GM12874 (cell line): ENCODE data around the gene KCNMA1.

Experiments
- TF ChIP-seq, protein P1 (sequence below): IDR thresholded peaks from 2 replicates; pipeline ENCODE4 v1.5.1; 2011; ENCODE audit warnings: low read depth, mild to moderate bottlenecking, control low read depth, low read length, moderate library complexity; ENCODE audit not compliant: insufficient read depth

The KCNMA1 gene

DNA sequence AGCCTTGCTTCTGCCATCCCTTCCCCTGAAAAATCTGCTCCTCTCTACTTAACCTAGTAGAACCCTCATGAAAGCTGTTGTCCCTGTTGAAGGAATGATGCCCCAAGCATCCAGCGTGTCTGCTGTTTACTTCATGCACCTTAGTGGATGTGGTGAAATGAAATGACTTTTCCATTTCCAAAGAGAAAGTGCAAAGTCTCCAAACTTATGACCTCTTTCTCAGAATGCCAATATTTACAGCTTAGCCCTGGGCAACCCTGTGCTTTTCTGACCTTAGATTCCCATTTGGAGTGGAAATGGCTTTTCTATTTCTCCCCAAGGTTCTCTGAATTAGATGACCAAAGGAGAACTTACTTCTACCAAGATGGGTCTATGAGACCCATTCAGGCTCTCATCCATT, 256.9 kb downstream of the KCNMA1 start:
- TF ChIP-seq, protein P1, sequence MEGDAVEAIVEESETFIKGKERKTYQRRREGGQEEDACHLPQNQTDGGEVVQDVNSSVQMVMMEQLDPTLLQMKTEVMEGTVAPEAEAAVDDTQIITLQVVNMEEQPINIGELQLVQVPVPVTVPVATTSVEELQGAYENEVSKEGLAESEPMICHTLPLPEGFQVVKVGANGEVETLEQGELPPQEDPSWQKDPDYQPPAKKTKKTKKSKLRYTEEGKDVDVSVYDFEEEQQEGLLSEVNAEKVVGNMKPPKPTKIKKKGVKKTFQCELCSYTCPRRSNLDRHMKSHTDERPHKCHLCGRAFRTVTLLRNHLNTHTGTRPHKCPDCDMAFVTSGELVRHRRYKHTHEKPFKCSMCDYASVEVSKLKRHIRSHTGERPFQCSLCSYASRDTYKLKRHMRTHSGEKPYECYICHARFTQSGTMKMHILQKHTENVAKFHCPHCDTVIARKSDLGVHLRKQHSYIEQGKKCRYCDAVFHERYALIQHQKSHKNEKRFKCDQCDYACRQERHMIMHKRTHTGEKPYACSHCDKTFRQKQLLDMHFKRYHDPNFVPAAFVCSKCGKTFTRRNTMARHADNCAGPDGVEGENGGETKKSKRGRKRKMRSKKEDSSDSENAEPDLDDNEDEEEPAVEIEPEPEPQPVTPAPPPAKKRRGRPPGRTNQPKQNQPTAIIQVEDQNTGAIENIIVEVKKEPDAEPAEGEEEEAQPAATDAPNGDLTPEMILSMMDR, result no peak

DNA sequence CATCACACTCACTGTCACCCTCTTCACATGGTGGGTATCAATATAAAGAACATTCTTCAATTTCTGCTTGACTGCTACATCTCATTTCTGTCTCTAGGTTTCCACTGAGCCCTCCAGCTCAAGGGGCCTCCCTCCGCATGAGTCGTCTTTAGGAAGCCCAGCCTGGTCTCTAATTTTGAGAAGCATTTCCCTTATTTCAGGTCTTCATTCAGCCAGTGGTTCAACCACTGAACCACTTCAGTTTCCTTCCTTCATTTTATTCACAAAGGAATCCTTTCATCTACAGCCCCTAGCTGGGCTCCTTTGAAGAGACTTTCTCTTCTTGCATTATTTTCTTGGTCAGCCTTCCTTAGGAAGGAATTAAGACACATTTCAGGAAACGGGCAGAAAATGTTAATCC, 257.4 kb downstream of the KCNMA1 start:
- TF ChIP-seq, protein P1, result no peak

DNA sequence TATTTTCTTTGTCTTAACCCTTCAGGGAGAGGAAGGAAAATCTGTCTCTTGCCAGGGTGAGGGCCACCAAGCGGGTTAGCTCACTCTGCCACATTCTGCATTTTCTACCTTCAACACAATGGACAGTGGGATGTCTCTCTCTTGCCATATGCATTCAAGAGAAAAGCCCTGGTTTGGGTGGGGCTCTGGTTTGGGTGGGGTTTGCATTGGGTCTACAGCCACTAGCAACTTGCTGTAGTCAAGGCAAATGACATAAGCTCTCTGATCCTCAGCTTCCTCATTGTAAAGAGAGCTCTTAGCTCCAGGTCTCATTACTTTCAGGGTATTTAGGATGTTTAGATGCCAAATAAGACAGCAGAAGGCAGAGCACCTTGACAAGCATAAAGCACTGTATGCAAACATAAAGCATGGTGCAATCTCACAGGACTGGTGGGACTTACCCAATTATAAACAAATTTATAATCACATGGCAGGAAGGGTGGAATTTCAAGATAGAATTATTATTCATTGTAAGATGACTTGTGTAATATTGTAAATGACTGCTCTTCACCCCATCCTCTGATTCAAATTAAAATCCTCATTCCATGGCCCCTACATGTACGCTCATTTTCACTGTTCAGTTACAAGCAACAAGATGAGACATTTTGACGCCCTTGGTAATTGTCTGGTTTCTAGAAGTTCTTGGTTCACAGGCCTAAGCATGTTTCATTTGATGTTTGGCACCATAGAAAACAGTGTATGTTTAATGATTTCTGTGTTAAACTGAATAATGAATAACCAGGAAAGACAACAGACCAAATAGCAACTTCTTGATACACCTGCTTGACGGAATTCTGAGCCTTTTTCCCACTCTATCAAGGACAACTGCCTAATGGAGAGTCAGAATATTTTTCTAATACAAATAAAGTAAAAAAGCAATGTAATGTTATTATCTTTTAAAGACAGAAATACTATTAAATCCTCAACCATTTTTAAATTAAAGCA, 258.9 kb downstream of the KCNMA1 start:
- TF ChIP-seq, protein P1, result no peak

DNA sequence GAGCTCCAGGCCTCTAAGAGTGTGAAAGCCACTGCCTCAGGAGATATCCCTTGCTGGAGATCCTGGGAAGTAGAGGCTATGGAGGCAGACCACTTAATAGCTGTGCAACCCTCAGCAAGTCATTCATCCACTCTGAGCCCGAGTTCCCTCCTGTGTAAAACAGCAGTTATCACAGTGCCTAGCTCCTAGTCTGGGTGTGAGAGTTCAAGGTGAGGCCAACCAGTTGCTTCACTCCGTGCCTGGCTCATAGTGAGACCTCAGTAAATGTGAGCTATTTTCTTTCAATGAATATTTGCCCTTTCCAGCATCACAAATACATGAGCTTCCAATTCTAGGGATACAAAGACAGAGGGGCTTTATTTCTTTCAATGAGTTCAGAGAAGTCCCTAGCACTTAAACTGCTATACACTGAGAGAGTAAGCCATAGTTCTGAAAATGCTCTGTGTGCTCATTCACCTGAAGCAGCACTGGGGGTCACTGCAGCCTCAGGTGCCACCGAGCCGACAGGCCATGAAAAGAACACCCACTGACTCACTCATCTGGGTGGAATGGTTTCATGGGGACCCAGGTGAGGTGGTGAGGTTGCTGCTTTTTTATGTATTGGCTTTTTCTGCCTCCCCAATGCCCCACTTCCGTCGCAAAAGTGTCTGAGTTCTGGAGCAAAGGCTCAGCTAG, 259.8 kb downstream of the KCNMA1 start:
- TF ChIP-seq, protein P1, result no peak

DNA sequence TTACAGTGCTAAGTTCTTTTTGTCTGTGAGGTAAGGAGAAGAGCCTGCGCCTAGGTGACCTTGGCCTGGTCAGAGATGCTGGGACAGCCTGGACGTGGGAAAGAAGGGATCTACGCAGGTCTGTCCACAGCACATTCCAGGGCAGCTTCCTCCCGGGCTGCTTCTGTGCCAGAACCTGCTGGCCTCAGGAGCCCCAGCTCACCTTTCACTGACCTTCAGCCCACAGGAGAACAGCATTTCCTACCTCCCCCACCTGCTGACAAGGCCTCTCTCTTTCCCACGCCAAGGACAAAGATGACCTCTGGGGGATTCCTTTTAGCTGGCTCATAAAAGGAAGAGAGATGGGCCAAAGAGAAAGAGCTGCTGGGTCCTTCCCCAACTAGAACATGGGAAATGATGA, 260.6 kb downstream of the KCNMA1 start:
- TF ChIP-seq, protein P1, result no peak

DNA sequence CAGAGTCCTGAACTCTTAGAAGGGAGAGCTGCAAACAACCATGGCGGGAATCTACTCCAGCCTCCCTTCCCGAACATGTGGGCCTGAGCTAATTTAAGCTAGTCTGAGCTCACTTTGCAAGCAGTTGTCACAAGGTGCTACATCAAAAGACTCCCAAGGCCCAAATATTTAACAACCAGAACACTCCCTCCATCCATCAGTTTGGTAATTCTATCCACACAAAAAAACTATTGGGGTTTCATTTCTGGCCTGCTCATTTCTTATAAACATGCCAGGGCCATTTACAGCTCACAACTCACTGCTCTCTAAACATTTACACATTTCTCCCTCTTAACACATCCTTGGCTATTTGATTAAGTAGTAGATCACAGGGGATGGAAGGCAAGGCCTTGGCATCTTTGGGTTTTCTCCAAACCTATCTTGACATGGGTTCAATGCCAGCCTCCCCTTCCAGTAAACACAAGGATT, 263.4 kb downstream of the KCNMA1 start:
- TF ChIP-seq, protein P1, result no peak
